Epidermal melanocyte (primary cell): ENCODE data around the gene PRKCA.
"Not testable (repeated sequence)": the region's sequence is repeated elsewhere in the genome, so short reads cannot be mapped to it uniquely, and the experiment has no call there.

Source experiments
- DNase-seq: peaks from one replicate; pipeline ENCODE4 v3.0.0; 2011; ENCODE audit warnings: low spot score; ENCODE audit not compliant: insufficient read length

The PRKCA gene

DNA sequence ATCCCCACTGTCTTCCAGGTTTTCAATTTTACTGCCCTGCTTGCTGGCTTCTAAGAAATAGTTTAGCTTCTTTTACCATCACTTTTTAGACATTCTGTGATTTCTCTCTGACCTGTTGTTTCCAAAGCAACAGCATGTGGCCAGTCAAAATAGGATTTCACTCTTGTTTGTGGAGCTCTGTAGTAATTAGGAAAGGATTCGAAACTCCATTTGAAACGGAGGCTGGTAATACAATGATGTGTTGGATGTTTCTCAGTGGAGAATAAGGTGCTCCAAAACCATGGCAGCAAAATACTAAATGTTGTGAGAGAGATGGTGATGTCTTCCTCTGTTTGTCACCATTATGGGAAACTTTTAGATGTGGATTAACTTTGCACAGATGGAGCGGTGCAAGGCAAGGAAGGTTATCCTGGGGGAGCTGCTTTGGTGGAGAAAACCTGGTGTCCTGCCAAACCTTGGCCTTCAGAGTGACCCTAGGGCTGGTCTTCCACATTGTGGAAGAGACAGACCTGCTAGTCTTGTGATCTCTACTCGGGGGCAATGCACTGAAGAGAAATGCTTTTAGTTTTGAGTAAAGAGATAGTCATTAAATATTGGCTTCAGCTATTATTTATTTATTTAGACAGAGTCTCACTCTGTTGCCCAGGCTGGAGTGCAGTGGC, 79.4 kb downstream of the PRKCA start:
- DNase-seq, result no peak

DNA sequence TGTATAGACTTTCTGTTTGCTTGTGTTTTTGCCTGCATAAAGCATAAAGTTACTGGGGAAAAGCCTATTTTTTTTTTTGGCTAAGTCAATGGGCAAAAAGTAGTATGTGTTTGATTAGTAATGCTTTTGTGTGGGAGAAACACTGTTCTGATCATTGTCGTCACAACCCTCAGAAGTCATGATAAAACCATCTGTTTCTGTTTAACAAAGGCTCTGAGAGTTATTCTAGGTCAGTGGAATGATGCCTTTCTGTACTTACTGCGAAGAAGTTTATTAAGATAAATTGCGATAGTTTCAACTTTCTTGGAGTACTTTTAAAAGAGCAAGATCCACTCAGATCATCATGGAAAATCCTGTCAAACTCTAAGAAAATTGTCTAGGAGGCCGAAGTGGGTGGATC, 80.9 kb downstream of the PRKCA start:
- peak; percentile 37 for DNase-seq

DNA sequence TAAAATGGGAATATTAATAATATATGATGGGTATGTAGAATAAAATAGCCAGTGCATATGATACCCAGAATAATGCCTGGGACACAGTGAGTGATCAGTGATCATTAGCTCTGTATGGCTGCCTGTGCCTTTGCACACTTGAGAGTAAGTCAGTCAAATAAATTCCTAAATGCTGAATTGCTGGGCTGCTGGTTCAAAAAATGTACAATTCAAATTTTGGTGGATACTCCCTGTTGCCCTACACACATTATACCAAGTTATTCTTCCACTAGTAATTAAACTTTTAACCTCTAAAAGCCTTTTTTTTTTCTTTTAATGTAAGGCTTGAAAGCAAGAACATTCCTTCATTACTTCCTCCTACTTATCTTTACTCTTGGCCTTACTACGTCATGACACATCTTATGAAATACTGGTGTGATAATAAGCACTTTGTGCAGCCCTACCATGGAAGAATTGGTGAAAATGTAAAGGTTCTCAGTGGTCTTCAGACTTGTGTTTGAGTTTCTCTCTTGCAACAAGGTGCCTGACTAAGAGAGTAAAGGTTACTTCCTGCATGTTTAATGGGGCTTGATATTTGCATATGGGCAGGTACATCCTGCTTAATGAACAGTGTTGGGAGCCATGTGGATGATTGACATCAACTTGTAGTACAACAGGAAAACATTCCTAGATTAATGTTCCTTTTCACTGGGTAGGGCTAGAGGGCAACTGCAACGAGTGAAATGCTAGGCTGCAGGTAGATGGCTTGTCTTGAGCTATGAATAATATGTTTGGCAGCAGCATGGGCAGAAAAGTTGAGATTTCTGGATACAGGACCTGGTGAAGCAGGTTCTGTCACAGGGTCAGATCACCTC, 84.3 kb downstream of the PRKCA start:
- DNase-seq, result no peak

DNA sequence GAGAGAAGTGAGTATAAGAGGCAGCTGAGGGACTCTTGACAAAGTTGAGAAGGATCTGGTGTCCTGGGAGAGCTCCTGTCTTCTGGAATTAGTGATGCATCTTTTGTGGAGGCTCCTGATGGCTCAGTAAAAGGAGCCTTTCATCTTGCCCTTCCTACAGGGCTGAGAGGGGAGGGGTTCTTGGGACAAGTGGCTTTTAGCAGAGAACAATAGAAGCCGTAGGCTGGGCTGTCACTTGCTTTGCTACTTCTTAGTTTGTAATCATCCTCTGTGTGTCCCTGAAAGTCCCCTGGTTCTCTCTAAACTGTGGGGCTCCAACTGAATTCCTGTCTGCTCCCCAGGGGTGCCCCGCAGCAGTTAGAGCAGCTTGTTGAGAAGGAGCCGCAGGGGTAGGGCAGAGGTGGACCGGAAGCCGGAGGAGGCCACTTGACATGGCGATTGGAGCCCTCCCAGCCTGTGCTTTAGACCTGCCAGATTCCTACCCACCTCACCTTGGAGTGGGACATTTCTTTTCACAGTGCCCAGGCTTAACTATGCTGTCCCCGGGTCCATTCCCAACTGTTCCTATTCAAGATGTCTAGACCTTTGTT, 85.1 kb downstream of the PRKCA start:
- no peak for DNase-seq

DNA sequence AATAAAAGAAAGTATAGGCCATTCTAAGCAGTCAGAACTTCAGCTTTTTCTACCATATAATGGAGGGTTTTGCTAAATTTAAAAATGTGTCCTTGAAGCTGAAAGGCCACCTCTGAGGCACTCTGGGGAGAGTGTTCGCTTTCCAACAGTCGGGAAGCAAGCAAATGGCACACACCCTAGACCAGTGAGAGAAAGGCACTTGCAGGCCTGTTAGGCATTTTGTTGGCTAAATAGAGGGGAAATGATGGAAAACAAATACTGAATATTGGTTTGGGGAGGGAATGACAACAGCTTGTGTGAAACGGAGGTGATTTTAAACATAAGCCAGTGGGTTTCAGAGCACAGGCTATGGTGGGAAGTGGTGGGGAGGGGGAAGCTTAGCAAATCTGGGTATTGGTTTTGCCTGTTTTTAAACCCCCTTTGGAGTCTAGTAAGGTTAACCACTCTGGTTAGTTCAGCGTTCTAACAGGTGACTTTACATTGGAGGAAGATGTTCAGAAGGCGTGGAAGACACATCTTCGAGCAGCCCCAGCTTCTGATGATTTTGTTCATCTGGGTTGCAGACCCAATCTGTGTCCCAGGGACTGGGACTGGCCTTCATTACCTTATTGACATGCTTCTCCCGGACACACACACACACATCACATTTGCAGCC, 90.5 kb downstream of the PRKCA start:
- DNase-seq, result no peak

DNA sequence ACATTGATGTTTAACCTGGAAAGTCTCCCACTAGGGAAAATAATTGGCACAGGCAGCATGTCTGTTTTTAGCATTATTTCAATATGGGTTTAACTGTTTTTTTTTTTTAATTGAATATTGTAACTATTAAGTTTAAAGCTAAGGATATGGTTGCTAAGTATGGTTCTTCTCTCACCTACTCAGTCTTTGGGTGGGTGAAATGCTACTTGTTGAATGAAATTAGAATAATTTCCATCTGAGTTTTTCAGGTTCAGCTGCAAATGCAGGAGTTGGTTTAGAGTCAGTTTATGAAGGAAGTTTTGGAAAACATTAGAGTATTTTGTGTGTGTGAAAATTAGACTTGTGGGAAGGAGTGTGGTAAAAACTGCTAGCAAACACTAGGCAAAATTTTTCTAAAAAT, 93.5 kb downstream of the PRKCA start:
- no peak for DNase-seq

DNA sequence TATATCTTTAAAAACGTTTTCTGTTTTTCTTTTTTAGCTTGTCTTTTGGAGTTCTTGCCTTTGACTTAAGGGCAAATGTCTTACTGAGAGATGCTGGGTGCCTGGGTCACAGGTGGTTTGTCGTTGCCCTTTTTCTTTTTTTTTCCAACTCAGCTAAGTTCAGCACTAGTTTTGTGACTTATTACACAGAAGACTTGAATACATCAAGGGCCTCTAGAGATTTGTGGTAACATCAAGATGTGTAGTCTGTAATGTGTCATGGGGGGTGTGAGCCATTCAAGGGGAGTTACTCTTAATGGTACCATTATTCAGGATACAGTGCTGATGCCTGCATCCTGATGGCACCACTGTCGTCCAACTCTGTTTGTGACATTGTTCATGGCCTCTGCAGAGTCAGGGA, 95.1 kb downstream of the PRKCA start:
- no peak for DNase-seq

DNA sequence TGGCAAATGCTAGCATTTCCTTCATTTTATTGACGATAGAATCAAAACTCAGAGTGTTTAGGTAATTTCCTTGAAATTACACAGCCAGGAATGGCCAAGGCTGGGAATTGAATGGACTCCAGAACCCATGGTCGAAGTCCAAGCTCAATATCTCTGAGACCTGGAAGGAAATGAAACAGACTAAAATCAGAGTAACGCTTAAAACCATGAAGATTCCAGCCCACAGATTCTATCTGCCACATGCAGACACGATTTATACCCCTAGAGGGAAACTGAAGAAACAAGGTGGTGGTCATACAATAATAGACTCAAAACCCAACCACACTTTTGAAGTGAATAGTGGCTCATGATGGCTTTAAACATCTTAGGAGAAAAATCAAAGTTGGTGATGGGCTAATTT, 95.6 kb downstream of the PRKCA start:
- DNase-seq, result no peak

DNA sequence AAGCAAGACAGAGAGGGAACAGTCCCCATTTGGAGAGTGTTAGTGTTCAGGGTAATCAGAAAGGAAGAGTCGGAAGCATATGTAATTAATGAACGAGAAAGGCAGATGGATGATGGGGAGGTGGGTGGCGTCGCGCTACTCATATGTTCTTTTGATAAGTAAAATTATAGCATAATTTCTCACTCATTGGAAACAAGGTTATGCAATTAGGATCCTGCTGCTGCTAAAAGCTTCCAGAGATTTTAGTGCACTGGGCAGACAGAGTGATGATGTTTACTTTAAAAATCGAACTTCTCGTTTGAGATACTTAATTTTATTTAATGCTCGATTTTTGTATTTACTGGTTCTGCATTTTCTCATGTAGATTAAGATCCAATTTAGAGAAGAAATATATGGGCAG, 96.2 kb downstream of the PRKCA start:
- DNase-seq, result no peak

DNA sequence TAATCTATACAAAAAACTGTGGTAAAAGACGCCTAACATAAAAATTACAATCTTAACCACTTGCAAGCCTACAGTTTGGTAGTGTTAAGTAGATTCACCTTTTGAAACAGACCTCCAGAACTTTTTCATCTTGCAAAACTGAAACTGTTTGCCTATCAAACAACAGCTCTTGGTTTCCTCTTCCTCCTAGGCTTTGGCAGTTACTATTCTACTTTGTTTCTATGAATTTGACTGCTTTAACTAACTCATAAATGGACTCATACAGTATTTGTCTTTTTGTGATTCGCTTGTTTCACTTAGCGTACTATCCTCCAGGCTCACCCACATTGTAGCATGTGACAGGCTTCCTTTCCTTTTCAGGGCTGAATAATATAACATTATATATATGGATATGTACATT, 97.0 kb downstream of the PRKCA start:
- DNase-seq, result no peak

DNA sequence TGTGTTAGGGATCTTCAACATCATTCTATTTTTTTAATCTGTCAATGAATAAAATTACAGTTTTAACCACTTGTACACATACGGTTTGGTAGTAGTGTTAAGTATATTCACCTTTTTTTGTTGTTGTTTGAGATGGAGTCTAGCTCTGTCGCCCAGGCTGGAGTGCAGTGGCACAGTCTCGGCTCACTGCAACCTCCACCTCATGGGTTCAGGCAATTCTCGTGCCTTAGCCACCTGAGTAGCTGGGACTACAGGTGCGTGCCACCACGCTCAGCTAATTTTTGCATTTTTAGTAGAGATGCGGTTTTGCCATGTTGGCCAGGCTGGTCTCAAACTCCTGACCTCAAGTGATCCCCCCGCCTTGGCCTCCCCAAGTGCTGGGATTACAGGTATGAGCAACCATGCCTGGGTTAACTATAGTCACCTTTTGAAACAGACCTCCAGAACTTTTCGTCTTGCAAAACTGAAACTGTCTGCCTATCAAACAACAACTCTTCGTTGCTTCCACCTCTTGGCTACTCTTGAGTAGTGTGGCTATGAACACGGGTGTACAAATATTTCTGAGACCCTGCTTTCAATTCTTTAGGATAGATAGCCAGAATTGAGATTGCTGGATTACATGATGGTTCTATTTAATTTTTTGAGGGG, 97.8 kb downstream of the PRKCA start:
- DNase-seq, result not testable (repeated sequence)

DNA sequence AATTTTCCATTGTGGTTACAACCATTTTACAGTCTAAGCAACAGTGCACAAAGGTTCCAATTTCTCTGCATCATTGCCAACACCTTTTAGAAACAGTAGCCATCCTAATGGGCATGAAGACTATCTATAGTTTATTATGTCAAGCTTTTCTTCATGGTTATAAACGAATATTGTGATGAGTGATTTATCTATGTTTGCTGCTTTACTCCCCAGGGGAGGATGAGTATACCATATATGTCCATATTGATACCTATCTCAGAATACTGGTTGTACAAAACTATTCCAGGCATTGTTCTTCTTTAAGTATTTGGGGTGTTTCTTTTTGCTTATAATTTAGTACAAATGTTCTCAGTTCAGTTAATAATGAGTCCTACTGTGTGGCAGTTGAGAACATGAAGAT, 98.3 kb downstream of the PRKCA start:
- no peak for DNase-seq

DNA sequence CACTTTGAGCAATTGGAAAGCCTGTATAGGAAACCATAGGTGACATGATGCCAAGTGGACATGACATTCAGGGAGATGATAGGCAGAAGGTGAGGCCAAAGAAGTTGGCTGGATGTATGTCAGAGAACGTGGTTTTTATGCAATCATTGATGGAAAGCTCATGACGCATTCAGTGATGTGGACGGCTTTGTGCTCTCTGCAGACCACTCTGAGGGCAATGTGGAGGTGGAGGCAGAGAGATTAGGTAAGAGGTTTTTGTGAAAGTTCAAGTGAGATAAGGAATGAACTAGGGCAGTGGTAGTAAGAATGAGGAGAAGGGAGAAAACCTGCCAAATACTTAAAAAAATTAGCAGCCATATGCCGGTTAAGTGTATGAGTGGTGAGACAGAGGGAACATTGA, 99.0 kb downstream of the PRKCA start:
- DNase-seq, result no peak

DNA sequence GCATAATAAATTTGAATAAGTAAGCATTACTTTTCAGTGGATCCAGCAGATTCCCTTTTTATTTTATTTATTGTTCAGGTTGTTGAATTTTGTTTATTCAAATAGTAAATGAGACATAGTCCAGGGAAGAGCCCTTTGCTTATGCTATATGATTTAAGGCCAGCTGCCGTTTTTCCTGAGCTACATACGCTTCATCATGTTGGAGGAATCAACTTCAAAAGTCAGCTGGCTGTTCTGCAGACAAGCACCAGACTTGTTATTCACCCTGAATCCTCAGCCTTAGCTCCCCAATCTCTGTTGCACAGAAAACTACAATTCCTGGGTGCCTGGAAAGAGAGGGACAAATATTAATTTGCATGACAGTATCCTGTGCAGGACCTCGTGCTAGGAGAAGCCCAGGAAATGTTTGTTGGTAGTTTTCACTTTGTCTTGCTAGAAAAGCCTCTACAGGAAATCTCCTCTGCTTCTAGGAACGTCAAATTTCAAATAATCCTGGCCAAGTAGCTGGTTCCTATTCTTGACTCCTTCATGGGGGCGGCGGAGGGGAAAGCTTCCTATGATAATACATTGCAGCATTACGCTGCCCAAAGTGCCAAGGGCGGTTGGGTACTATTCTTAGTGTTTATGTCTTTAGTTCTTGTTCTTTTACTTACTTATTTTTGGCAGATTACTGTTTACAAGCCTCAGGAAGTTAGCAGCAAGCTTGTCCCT, 101.6 kb downstream of the PRKCA start:
- no peak for DNase-seq

DNA sequence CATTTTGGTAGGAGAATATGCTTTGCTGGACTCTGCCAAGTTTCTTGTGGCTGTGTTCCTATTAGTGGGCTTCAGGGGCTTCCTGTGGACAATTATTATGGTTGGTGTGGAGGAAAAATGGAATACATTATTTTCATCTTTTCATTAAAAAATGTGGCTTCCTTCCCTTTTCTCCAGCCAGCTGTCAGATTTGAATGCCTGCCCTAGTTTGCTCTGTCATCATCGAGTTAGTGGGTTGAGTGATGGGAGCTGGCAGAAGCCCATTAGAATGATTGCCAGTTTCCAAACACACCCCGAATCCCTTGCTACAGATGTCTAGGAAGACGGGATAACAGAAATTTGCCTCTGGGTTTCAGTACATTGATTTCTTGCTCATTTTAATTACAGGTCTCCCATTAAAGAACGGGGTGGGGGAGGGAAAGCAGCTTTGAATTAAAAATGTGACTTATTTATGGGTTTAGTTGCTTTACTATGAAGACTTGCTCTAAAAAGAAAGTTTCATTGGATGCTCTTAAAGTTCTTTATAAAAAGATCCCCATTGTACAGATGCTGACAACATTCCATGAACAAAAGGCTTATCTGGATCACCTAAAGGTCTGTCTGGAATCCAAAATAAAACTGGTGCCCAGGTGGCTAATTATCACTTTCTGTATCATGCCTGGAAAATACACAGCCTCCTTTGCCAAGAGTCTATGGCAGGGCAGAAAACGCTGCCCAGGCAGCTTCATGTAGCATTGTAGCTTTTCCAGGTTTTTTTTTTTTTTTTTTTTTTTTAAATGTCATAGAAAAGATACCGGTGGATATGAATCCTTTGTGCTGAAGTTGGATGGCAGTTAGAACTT, 103.6 kb downstream of the PRKCA start:
- DNase-seq, result no peak

DNA sequence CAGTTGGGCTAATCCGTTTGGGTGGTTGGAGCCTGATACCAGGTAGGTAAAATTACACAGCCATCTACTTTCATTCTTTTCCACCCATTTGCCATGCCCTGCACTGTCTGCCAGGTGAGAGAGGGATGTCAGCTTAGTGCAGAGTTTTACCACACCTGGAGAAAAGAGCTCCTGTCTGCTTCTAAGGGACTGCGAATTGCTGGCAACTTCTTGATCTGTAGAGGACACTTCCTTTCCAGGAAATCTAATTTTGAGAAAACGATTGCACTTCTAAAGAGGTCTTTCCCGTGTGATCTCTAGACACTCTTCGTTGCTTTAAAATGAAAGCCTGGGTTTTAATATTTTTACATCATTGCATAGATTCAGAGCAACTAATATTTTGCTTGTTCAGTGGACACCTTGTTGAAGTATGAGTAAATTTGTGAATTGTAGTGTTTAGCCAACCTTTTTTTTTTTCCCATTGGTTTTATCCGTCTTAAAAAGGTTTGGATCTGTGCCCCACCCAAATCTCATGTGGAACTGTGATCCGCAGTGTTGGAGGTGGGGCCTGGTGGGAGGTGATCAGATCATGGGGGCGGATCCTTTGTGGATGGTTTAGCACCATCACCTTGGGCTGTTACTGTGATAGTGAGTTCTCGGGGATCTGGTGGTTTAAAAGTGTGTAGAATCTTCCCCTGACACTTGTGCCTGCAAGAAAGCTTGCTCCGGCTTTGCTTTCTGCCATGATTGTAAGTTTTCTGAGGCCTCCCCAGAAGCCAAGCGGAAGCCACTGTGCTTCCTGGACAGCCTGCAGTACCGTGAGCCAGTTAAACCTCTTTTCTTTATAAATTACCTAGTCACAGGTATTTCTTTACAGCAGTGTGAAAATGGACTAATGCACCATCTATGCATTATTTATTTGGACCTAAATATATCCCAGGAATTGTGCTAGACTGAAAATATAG, 104.6 kb downstream of the PRKCA start:
- DNase-seq, result no peak

DNA sequence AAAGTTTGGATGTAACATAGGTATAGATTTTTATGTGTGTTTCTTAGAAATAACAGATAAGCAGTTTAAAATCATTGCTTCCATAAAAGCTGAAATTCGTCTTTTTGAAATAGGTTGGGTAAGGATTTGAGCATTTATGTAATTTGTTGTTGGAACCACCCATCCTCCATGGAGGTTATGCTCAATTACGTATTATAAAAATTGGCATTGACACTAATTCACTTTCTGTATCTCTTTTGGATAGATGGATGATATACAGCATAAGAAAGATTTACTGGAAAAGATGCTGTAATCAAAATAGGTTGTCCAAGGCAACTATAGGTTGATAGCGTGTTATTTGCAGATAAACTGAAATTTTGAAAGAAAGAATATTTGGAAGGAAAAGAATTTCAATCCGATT, 105.5 kb downstream of the PRKCA start:
- DNase-seq, result no peak

DNA sequence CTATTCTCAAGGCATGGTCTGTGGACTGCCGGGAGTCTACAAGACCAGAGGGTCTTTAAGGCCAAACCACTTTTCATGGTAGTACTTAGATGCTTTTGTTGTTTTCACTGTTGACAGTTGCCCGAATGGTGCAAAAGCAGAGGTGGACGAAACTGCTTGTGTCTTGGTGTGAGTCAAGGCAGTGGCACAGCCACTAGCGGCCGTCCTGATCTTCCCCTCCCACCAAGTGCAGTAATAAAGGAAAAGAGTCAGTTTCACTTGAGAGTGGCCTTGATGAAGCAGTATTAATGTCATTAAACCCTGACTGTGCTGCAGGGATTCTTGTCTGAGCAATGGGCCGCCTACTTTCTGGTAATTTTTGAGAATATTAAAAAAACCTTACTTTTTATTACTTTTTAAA, 109.1 kb downstream of the PRKCA start:
- DNase-seq, result no peak
